Uterus (tissue), 4 donors: ENCODE results near the gene OR51B2. TPM values are rescaled to one million over a fixed set of nuclear protein-coding genes. Genes with fewer than 3 reads are reported as not detected.
"Not testable (repeated sequence)": the region's sequence is repeated elsewhere in the genome, so short reads cannot be mapped to it uniquely, and the experiment has no call there.

ENCODE experiments used
- DNase-seq, 2 donors: peaks; one replicate each; pipeline ENCODE4 v3.0.0-alpha.2; 2019 to 2020
- H3K27ac ChIP-seq, 2 donors: fragments of 200-600 bp; sonication (generic); 1 replicate in 1 of 2; 2 replicates in 1 of 2; pipeline ENCODE4 v1.5.1; 2016 to 2018
- H3K27me3 ChIP-seq, 2 donors: fragments of 200-600 bp; sonication (generic); one replicate each; pipeline ENCODE4 v1.5.1; 2018 to 2019; ENCODE audit warnings: control low read depth in 1 of 2
- H3K36me3 ChIP-seq, 2 donors: fragments of 200-600 bp; sonication (generic); one replicate each; pipeline ENCODE4 v1.5.1; 2019; ENCODE audit warnings: control low read depth in 1 of 2
- H3K4me1 ChIP-seq, 2 donors: fragments of 200-600 bp; sonication (generic); one replicate each; pipeline ENCODE4 v1.5.1; 2018 to 2019; ENCODE audit warnings: control low read depth in 1 of 2
- H3K4me3 ChIP-seq, 2 donors: fragments of 200-600 bp; sonication (generic); 1 replicate in 1 of 2; 2 replicates in 1 of 2; pipeline ENCODE4 v1.5.1; 2018 to 2019; ENCODE audit warnings: mild to moderate bottlenecking in 1 of 2
- H3K9me3 ChIP-seq, 2 donors: fragments of 200-600 bp; sonication (generic); one replicate each; pipeline ENCODE4 v1.5.1; 2019; ENCODE audit warnings: control low read depth in 1 of 2
- POLR2A ChIP-seq, 2 donors: fragments of 450-650 bp; IDR thresholded peaks; one replicate each; pipeline ENCODE4 v1.6.1; 2016; ENCODE audit warnings: antibody characterized with exemption in 2 of 2, mild to moderate bottlenecking in 1 of 2, moderate library complexity in 1 of 2
- intact Hi-C: fragments of 100-400 bp; cut with DNase I; formaldehyde crosslinking; loops from one replicate; pipeline ENCODE4 v1.15.1; 2023; ENCODE audit warnings: low total_unique reads
- total RNA-seq, 4 donors: library from RNA; depleted of rRNA in 3 of 4; stranded (reverse); fragments of >200 nt in 3 of 4; gene quantifications; one replicate each; pipeline versions ENCODE4 v1.1.0 to v1.2.4, GENCODE V29; 2014 to 2023
- TF ChIP-seq, protein P1 (sequence below), 4 experiments: fragments of 200-600 bp in 2 of 4; fragments of 450-650 bp in 2 of 4; sonication (generic) in 2 of 4; IDR thresholded peaks; one replicate each; pipeline ENCODE4 v1.5.1; 2016 to 2019; ENCODE audit warnings: antibody characterized with exemption in 4 of 4, mild to moderate bottlenecking in 2 of 4, moderate library complexity in 1 of 4
- donor health status: DM: yes; HTN: yes; CAD: no.

OR51B2 gene
- total RNA-seq, 4 donors from 2014 or later: 0.82 to 1.5 TPM; not detected in 2

DNA sequence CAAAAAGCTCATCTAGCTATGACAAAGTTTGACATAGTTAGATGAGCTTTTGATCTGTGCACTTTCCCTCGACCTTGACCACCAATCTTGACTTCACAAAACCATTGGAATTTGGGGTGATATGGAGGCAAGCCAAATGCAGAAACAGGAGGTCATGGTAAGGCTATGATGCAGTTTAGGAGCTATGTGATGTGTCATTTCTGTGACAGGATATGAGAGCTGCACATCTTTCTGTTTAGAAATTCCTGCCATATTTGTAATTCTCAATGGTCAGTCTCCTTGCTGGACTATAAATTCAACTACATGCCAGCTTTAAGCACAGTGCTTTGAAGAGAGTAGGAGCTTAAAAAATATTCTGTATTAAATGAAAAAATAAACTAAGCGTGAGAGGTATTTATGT, 40.1 kb upstream of the OR51B2 start:
- no peaks in the 10 kb centered on the region for H3K36me3 ChIP-seq
- TF ChIP-seq POLR2A (IDR thresholded peaks at IDR 0.05): no peak
- TF ChIP-seq, protein P1, sequence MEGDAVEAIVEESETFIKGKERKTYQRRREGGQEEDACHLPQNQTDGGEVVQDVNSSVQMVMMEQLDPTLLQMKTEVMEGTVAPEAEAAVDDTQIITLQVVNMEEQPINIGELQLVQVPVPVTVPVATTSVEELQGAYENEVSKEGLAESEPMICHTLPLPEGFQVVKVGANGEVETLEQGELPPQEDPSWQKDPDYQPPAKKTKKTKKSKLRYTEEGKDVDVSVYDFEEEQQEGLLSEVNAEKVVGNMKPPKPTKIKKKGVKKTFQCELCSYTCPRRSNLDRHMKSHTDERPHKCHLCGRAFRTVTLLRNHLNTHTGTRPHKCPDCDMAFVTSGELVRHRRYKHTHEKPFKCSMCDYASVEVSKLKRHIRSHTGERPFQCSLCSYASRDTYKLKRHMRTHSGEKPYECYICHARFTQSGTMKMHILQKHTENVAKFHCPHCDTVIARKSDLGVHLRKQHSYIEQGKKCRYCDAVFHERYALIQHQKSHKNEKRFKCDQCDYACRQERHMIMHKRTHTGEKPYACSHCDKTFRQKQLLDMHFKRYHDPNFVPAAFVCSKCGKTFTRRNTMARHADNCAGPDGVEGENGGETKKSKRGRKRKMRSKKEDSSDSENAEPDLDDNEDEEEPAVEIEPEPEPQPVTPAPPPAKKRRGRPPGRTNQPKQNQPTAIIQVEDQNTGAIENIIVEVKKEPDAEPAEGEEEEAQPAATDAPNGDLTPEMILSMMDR (IDR thresholded peaks at IDR 0.05): no peak
- H3K27ac ChIP-seq: no peak overlapping the region

DNA sequence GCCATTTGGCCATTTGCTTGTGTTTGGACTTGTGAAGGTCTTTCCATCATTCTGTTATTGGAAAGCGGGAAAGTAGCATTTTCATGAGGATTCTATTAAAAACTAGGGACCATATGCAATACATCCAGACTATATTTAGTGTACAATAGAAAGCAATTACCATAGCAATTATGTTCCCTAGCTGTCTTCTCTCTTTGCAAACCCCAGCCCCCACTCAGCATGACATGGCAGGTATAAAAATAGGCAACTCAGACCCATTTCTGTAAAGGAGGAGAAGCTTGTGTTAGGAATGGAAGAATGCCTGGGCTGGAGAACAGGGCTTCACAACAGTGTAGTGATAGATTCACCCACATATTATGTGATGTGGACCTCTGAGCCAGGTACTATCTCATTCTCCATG, 39.6 kb upstream of the OR51B2 start:
- Histone ChIP-seq H3K4me1 (peaks cover 3 to 4% of the 10 kb centered on the region in 2 donors), H3K36me3 (no peaks in the 10 kb centered on the region), H3K27me3 (no peaks in the 10 kb centered on the region), H3K9me3 (no peaks in the 10 kb centered on the region), H3K27ac (no peak overlapping the region), H3K4me3 (no peak overlapping the region)
- DNase-seq: no peak
- intact Hi-C loops: no loop called here
- TF ChIP-seq POLR2A (IDR thresholded peaks at IDR 0.05): no peak
- TF ChIP-seq, protein P1 (IDR thresholded peaks at IDR 0.05): no peak

More for the DNA sequence above, 40.1 kb upstream of the OR51B2 start:
- Histone ChIP-seq H3K9me3 (no peaks in the 10 kb centered on the region), H3K27me3 (no peaks in the 10 kb centered on the region), H3K4me3 (no peak overlapping the region), H3K4me1 (peaks cover 3 to 4% of the 10 kb centered on the region in 2 donors)
- no peak for DNase-seq
- intact Hi-C loops: no loop called here

GRCh38 chr11:5362017-5362625, 38.0 kb upstream of the OR51B2 start:
- intact Hi-C loops: no loop called here
- H3K9me3 ChIP-seq: no peaks in the 10 kb centered on the region
- no peaks in the 10 kb centered on the region for H3K36me3 ChIP-seq
- H3K4me3 ChIP-seq: no peak overlapping the region
- no peak overlapping the region for H3K27ac ChIP-seq
- no peaks in the 10 kb centered on the region for H3K27me3 ChIP-seq
- DNase-seq: no peak
- H3K4me1 ChIP-seq: no peaks in the 10 kb centered on the region
- TF ChIP-seq, protein P1 (IDR thresholded peaks at IDR 0.05): no peak

- DNase-seq, H3K9me3 ChIP-seq, H3K27ac ChIP-seq, H3K4me3 ChIP-seq, H3K27me3 ChIP-seq, H3K4me1 ChIP-seq, intact Hi-C loops, H3K36me3 ChIP-seq: not testable (repeated sequence)
Observed at GRCh38 chr11:5356031-5356430, 31.9 kb upstream of the OR51B2 start.

DNA sequence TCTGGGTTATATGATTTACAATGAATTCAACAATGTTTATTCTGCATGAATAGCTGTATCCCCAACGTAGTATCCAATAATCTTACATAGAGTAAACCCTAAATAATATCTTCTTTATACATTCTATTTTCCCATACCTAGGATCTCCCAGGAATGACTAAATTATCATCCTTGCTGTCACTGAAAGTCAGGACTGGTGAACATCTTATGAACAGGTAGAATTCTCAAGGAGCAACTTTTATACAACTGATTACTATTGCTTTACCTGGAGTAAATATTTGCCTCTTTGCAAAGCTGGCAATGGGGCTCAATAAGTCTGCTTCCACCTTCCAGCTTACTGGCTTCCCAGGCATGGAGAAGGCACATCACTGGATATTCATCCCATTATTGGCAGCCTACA, 27.1 kb upstream of the OR51B2 start, which contains the start of gene OR51B6:
Gene OR51B6, plus strand, starts transcription at position 301 of the 400 bp plus-strand sequence. Its CDS starts 0 bp downstream, at position 301.
- no peaks in the 10 kb centered on the region for H3K4me1 ChIP-seq
- no peak within 1 kb of the TSS for H3K27ac ChIP-seq
- intact Hi-C loops: no loop called here
- H3K9me3 ChIP-seq: no peaks in the 10 kb centered on the region
- no peak for DNase-seq
- no peak within 1 kb of the TSS for H3K4me3 ChIP-seq
- TF ChIP-seq POLR2A (IDR thresholded peaks at IDR 0.05): no peak
- TF ChIP-seq, protein P1 (IDR thresholded peaks at IDR 0.05): no peak
- no peaks in the 10 kb centered on the region for H3K36me3 ChIP-seq
- H3K27me3 ChIP-seq: no peaks in the 10 kb centered on the region

DNA sequence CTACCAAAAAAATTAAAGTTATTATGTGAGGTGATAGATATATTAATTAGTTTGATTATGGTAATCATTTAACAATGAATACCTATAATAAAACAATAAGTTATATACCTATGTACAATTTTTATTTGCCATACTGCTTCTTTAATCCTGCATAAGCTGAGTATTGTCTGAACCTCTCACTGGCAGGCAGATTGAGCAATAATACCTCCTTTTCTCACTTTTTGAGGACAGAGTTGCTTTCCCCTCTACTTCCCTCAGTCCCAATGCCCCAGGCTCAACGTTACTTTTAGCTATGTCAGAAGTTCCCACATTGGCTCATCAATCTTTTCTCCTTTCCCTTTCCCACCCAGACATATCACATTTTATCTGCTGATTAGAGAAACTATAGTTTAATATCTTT, 25.5 kb upstream of the OR51B2 start:
- intact Hi-C loops: no loop called here
- TF ChIP-seq, protein P1 (IDR thresholded peaks at IDR 0.05): no peak
- TF ChIP-seq POLR2A (IDR thresholded peaks at IDR 0.05): no peak
- H3K4me1 ChIP-seq: no peaks in the 10 kb centered on the region
- no peaks in the 10 kb centered on the region for H3K36me3 ChIP-seq
- H3K27ac ChIP-seq: no peak overlapping the region
- H3K4me3 ChIP-seq: no peak overlapping the region
- H3K9me3 ChIP-seq: no peaks in the 10 kb centered on the region
- DNase-seq: no peak
- H3K27me3 ChIP-seq: no peaks in the 10 kb centered on the region
